Stimulated activated CD4-positive, alpha-beta T cell treated with anti-CD3 and anti-CD28 coated beads, Interleukin-15, amount 100 ng/mL, for 1 hour (primary cell): ENCODE results near the gene MEG3.

Experiments used
- DNase-seq, 2 donors: peaks; one replicate each; pipeline ENCODE4 v3.0.0-alpha.2; 2020; ENCODE audit warnings: low read depth in 1 of 2, low spot score in 1 of 2

Gene MEG3

DNA sequence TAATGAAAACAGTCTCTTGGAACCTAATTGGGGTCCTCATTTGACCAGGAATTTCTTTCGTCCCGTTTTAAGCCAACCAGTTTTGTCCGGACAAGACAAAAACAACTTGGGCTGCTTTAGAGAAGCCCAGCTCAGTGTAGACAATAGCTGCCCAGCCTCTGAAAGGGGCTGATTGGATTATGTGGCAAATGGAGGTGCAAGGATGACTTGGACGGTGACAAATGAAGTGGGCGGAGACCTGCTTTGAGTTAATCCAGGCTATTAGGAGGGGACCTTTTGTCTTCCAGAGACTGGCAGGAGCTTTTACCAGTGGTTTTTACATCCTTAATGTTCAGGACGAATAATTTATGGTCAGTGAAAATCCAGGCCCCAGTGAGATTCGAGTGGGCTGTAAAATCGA is 4.8 kb downstream of the MEG3 start:
- DNase-seq = no peak

DNA sequence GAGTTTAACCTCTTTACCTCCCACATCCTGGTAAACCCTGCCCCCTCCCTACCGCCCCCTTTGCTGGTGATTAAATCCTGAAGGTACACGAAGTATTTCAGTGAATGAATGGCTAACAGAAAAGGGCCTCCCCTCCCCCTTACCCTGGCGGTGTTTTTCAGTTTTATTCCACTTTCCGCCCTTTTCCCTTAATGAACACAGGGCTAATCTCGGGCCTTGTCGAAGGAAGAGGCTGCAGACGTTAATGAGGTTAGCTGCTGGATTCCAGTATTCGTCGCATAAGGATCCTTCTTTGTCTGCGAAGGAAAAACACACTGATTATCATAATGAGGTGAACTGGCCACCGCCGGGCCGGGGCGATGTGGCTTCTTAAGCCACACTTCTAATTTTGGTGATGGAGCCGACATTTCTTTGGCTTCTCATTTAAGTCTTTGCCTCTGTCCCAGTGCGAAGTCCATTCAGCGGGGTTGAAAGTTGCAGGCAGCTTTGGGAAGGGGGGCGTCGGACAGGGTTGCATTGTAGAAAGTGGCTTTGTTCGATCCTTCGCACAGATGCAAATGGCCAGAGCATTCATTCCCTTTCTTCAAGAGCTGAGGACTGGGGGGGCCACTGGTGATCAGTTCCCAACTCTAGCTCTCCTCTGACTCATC is 6.5 kb downstream of the MEG3 start:
- no peak for DNase-seq

DNA sequence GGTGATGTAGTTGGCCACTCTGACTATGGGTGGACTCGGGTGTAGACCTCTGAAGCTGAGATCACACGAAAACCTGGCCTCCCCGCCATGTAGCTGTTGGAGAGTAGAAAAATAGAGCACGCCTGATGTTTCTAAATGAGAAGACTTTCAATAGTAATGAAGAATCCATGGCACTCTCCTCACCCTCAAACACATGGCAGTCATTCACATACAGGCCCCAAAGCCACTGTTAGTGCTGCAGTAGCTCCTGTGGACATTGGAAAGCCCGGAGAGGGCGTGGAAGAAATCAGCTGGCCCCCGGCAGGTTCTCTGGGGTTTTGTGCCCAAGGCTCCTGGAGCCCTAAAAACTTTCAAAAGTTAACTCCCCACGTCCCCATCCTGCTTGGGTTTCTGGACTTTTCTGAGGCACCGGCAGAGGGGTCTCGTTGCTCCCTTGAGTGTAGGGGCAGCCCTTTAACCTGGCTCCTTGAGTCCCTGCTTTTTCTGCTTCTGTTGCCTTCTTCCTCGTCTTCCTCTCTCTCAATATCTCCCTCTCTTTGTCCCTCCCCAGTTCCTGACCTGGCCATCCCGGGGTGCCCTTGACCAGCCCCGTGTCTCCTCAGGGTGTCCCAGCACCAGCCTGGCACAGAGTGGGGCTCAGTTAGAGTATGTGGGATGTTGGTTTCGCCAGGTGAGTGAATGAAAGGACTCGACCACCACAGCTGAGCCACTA is 8.3 kb downstream of the MEG3 start:
- no peak for DNase-seq

DNA sequence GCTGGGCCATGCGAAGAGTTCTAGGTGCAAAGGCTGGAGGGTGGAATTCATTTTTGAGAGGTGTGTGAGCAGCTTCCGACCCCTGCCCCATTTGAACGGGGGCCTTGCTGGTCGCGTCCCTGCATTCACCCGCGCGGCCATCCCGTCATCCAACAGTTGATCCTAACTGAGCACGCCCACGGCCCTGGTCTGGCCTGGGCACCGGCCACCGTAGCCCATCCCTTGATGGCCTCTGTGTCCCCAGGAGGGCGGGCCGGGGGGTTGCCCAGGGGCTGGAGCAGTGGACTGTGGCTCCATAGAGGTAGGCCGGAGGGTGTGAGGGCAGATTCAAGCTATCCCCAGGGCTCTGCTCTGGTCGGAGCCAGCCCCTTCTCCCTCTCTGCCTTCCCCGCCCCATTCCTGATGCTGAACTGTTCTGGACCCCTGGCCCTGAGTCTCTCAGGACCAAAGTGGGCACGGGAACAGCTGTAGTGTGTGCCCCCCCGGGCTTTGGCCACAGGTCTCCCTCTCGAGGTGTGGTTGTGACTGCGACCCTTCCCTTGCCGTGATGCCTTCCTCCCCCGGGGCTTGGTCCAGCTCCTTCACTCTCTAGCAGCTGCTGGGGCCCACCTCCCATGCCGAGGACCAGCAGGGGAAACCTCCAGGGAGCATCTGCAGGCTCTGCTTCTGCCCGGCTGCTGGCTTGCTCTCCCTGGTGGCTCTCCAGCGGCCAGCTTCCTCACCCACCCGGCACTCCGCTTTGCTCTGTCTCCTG is 9.1 kb downstream of the MEG3 start:
- no peak for DNase-seq

DNA sequence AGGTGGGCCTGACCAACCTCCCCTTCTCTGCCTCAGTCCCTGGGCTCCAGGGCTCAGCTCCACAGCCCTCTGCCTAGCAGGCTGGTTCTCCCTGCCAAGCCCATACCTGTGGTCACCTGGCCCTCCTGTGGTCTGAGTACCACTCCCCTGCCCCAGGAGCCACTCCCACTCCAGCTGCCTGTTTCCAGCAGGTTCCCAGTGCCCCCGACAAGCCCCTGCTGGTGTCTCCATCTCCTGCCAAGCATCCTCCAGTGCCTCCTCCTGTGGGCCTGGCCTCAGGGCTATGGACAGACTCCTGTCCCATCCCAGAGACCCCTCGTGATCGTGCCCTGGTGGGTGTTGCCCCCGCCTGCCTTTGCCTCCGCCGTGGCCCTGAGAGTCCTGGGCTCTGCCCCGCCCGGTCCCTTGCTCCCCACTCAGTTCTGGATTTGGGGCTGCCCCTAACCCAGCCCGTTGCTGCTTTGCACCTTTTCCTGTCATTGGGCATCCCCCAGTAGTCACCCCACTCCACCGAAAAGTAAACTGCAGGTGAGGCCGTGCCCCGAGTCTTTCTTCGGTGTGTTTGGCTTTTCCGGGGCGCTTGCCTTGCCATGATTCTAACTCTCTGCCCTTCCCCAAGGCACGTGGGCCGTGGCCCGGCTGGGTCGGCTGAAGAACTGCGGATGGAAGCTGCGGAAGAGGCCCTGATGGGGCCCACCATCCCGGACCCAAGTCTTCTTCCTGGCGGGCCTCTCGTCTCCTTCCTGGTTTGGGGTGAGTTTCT is 9.8 kb downstream of the MEG3 start:
- DNase-seq = no peak

DNA sequence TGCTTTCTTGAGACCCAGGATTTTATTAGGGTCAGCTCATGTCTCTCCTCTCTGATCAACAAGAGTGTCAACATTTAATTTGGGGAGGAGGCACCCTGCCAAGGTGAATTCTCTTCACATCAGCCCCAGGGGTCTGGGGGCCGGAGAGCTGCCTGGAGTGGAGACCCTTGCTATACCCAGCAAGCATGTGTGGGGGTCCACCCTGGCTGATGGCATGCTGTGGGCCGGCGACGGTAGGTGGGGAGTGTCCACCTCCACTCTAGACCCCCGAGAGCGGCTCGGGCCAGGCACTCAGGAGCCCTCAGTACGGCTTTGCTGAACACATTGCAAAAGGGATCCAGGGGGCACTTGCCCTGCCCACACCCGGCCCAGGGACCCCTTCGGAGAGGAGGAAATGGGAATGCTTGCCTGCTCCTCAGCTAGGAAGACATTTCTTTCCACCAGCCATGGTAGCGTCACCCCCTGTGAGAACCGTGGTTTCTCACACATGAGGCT is 10.4 kb downstream of the MEG3 start:
- no peak for DNase-seq

DNA sequence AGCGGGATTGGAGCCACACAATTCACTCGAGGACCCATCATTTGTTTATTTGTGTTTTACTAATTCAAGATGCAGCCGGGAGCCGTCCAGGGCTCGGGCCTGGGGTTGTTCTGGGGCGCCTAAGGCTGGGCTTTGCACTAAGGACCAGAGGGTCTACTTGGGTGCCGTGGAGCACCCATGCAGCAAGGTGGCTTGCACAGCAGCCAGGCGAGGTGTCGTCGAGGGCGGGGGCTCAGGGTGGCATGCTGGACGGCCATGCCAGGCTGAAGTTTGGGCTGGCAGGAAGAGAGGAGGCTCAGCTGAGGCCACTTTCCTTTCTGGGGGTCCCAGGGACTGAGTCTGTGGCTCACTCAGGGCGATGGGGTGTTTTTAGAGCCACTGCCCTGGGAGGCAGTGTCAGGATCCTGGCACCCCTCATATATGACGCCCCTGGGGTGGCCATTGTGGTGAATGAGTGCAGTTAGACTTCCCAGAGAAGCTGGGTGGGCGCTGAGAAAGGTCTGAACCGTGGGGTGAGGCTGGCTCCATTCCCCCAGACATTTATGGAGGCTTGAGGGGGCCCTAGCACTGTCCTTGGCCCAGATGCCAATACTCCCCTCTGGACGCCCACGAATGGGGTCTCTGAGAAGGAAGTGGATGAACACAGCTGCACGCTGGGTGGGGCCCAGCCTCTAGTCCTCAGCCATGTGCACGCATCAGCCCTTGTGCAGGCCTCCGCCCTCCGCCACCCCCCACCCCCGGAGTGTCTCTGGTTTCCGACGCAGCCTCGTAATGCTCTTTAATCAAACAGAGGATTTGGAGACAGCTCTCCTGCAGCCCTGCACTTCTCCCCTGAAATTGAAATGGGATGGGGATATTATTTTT is 11.3 kb downstream of the MEG3 start:
- DNase-seq = no peak

DNA sequence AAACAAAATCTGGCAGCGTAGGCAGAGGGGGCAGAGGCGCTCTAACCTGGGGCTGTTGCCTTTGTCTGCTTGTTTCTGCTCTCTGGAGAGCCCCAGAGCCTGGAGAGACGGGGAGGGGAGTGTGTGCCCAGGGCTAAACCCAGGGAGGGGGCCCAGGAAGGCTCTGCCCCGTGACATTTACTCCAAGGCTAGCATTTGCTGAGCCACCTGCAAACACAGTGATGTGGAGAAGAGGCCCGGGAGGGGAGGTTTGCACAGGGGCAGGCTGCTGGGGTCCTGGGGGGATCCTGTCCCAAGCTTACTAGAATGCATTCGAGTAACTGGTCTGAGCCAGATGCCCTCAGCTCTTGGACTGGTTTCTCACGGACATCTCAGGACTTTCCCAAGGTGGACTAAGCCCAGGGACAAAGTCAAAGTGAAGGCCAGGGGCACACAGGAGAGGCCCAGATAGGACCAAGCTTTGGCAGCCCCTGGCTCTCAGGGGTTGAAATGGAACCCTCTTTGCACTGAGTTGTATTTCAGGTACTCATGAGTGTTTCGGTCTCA is 12.0 kb downstream of the MEG3 start:
- no peak for DNase-seq

DNA sequence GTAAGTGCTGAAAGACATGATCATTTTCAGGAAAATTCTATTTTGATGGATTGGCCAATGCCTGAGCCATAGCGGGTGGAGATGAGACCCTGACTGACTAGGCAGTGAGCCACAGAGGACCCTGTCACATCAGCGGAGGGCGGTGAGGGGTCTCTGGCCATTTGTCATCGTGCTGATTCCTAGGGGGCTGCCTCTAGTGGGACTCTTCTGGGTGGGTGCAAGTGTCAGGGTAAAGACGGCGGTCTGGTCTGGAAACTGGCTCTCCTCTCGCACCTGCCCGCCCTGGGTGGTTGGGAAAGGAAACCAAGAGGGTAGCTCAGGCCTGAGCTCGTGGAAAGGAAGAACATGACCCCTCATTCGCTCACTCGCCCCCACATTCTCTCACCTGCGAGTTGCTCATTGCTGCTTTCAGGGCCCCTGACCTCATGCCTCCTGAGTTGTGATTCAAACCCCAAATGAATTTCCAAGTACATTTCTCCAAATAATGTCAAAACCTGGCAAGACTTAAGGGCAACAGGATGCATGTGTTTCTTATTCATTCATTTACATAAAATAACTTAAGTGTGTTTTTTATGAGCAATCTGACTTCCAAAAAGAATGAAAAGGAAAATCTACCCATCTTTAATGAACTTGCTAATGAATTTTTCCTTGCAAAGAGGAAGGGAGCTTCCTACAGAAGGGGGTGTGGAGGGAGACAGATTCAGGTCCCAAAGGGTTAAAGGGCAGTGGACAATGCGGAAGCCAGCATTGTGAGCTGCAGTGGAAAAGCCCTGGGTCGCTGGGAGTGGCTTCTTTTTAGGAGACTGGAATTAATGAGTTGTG is 12.8 kb downstream of the MEG3 start:
- DNase-seq = no peak

DNA sequence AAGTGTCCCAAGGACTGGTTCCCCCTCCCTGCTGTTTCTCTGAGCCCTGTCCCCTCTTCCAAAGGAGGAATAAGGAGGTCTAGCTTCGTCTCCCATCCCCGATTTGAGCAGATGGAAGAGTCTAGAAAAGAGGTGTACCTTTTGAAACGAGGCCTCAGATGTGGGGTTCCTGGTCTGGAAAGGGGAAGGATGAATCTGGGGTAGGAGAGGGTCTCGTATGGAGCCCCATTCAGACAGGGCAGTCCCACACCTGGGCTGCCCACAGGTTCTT is 13.3 kb downstream of the MEG3 start:
- no peak for DNase-seq

DNA sequence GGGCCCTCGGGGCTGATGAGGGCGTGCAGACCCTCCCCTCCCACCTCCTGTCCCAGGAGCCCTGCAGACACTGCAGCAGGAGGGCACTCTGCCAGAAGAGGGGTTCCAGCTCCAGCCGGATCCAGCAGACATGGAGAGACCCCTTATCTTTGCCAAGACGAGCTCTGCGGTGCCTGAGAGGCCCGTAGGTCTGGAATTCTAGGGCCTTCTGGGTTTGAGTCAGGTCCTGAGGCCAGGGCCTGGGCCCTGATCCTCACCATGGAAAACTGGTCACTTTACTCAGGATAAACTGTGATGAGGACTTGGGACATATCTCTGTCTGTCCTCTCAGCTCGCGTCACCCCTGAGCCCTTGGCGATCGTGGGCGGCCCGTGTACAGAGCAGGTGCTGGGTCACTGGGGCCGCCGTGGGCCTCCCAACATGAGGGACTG is 13.8 kb downstream of the MEG3 start:
- no peak for DNase-seq

DNA sequence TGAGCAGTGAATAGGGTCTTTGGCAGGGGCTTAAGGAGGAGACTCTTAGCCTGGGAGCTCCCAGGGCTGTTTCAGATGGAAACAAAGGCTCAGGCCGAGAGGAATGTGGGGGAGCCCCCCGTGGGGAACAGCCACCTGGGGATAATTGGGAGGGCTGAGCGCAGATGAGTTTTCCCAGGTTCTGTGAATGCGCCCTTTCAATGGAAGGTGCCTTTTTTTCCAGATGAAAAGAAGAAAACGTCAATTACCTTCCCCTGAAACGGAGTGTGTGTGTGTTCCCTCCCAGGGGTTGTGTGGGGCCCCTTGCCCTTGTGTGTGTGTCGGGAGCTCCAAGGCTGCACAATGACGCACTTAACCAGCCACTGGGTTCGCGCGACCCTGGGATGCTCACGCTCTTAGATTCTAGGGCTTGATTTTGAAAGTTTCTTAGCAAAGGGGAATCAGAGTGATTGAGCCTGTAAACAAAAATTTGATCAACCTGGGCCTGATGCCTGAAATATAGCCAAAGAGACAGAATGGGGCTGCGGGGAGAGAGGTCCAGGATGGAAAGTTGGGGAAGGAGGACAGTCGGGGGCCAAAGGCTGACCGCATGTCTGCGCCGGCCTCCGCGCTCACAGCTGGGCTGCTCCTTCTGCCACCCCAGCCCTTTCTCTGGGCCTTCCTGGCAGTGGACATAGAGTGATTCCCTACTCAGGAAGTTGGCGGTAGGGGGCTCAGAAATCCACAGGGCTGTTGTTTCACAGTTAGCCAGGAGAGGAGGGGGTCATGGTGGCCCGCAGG is 14.6 kb downstream of the MEG3 start:
- no peak for DNase-seq

DNA sequence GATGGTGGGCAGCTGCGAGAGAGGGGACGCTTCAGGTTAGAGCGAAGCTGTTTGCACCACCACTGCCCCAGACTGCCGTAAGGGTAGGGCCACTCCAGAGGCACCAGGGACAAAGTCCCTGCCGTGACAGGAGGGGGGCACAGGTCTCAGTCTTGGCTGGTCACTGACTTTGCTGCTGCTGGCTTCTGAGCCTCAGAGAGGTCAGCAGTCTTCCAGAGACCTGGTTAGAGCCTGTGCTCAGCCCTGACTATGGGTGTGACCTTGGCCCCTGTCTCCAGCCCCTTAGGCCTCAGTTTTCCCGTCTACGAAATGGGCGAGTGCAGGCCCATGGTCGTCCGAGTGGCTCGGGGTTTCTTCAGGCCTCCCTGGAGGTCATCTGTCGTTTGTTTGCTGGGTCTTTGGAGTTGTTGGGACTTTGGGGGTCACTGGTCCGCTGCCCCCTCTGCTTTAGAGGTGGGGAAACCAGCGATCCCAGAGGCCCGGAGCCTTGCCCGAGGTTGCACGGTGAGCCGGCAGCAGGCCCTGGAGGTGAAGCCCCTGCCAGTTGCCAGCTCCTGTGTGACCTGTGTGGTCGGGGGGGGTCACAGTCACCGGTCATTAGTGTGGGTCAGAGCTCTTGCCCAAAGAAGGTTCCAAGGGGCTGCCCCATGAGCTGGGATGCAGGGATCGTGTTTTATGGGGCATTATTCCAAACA is 15.3 kb downstream of the MEG3 start:
- no peak for DNase-seq

DNA sequence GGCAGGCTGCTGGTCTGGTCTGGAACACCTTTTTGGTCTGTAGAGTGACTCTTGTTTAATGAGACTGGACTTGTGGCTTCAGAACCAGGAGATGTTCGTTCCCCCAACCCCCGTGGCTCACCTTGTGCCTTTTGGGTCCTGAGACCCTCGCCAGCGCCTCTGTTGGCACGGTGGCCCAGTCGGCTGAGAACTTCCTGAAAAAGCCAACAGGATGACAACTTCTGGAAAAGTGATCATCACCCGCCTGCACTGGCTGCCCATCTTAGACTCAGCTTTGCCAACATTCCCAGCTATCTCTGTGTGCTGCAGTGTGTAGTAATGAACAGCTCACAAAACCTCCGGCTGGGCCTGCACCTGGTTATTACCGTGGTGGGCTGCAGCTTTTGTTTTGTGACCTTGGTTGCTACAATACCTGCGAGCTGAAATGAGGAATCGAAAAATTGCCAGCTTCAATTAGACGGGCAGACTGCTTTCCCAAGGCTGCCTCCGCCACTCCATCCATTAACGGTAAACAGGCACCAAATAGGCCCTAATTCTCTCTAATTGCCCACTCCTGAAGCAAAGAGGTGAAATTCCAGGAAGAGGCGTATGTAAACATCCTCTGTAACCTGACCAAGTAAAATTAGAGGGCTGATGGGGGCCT is 16.0 kb downstream of the MEG3 start:
- no peak for DNase-seq

DNA sequence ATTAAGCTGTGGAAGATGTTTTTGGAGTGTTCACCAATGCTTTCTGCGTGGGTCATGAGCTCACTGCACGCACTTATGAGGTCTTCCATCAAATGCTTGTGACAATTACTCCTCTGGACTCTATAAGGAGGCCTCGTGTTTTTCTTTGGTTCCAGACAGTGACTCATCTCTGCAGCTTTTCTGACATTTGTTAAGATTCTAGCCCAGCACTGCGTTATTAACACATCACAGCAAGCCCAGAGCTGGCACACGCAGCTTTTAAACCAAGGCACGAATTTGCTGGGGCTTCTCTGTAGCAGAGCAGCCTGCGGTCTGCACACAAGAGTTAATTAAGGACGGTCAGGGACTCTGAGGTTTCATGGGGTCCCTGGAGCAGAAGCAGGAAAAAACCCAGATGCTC is 16.9 kb downstream of the MEG3 start:
- no peak for DNase-seq

DNA sequence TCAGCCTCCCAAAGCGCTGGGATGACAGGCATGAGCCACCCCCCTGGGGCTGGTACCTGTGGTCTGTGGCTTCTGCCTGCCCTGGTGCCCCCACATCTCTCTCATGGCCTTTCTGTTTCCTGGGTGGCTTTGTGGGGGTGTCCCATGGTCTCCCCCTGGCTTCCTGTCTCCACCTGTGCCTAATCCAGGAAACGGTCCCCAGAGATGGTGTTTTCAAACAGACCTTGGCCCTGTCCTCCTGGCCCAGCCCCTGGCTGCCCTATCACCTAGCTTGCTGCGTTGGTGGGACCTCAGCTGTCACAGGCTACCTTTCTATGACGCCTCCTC is 18.1 kb downstream of the MEG3 start:
- DNase-seq = no peak

DNA sequence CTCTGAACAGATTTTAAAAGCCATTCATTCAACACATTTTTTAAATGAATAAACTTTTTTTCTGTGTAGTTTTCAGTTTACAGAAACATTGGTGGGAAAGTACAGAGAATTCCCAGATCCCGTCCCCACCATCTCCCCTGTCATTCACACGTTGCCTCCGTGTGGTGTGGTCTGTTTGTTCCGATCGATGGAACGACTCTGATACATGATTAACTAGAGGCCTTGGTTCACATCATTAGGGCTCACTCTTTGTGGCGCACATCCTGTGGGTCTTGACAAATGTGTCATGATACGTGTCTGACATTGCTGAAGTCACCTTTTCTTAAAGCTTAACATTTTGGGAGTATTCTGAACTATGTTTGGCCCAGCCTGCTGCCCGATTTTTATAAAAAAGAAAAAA is 18.5 kb downstream of the MEG3 start:
- no peak for DNase-seq

DNA sequence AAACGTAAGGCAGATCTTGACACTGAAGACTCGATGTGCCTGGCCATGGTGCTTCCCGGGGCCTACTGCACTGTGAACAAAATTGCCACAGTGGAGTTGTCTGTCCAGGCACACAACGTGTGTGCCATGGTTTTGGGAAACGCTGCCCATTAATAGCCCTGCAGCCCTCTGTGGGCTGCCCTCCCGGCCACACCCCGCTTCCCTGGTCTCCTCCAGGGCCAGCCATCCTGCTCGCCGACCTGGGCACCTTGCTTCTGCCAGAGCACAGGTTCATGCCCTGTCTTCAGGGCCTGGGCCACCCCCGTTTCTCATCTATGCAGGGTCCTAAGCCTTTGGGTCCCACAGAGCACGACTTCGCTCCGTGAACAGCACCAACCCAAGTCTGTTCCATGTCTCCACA is 18.9 kb downstream of the MEG3 start:
- no peak for DNase-seq
